NT2/D1 (cell line): ENCODE results near the gene POLN.

Experiments
- DNase-seq: peaks from one replicate; pipeline ENCODE4 v3.0.0-alpha.2; 2011; ENCODE audit warnings: low read depth, low spot score
- H3K27me3 ChIP-seq: 2 replicates; pipeline ENCODE4 v1.6.0; 2011; ENCODE audit warnings: mild to moderate bottlenecking; ENCODE audit not compliant: insufficient read length, insufficient read depth
- H3K36me3 ChIP-seq: 2 replicates; pipeline ENCODE4 v1.6.1; 2011; ENCODE audit warnings: mild to moderate bottlenecking, low read length, mixed read lengths; ENCODE audit not compliant: insufficient read depth, insufficient read length
- H3K4me1 ChIP-seq: 2 replicates; pipeline ENCODE4 v1.5.1; 2011; ENCODE audit not compliant: insufficient read depth, insufficient read length
- H3K4me3 ChIP-seq: 2 replicates; pipeline ENCODE4 v1.5.1; 2011; ENCODE audit warnings: low read depth; ENCODE audit not compliant: insufficient read length
- H3K9ac ChIP-seq: 2 replicates; pipeline ENCODE4 v1.6.0; 2011; ENCODE audit warnings: low read depth; ENCODE audit not compliant: insufficient read length
- H3K9me3 ChIP-seq: 2 replicates; pipeline ENCODE4 v1.5.1; 2011; ENCODE audit warnings: mild to moderate bottlenecking, low read length; ENCODE audit not compliant: insufficient read depth
- SUZ12 ChIP-seq: IDR thresholded peaks from 2 replicates; pipeline ENCODE4 v1.6.1; 2011; ENCODE audit not compliant: insufficient read length, insufficient read depth; ENCODE audit errors: extremely low read depth
- YY1 ChIP-seq: IDR thresholded peaks from 2 replicates; pipeline ENCODE4 v1.6.1; 2011; ENCODE audit not compliant: insufficient read length, insufficient read depth
- ZNF274 ChIP-seq: IDR thresholded peaks from 2 replicates; pipeline ENCODE4 v1.6.1; 2011; ENCODE audit warnings: mild to moderate bottlenecking, low read depth, low read length

Gene POLN

DNA sequence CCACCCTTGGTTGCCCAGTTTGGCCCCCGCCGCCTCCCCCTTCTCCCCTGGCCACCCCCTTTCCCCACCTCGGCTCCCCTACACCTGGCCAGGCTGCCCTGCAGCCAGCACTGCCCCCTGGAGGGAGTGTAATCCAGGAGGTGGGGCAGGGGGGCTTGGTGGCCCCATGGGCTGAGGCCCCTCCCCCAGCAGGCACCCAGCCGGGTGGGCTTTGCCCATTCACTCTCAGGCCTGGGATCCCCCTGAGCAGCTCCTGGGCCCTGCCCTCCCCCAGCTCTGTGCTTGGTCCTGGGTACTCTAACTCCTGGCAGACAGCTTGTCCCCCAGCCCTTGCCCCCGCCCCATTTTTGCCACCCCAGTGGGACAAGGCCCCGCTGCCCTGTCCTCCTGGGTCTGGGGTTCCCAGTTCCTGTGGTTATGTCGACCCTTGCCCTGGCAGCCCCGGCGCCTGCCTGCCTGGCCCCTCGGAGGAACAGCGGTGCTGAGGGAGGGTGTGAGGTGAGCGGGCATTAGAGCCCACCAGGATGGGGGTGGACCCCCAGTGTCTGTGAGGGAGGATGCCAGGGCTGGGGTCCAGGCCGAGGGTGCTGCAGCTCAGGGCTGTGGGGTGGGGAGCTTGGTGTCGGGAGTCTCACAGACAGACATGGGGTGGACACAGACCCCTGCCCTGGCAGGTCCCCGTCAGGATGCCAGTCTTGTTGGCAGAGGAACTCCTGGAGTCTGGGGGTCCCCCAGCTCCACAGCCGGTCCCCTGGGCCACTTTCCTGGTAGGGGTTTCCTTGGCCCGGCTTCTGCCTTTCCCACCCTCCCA is 172.6 kb downstream of the POLN start:
- no peak overlapping the region for H3K4me3 ChIP-seq
- TF ChIP-seq YY1 (no peak), ZNF274 (no peak), SUZ12 (no peak)
- H3K27me3 ChIP-seq: no peaks in the 10 kb centered on the region
- H3K4me1 ChIP-seq: peaks cover 48% of the 10 kb centered on the region
- DNase-seq: no peak
- H3K9me3 ChIP-seq: no peaks in the 10 kb centered on the region
- H3K9ac ChIP-seq: no peak overlapping the region
- H3K36me3 ChIP-seq: peaks cover 2% of the 10 kb centered on the region

GRCh38 chr4:2068566-2068965 is 173.4 kb downstream of the POLN start:
- TF ChIP-seq YY1 (no peak), ZNF274 (no peak), SUZ12 (no peak)
- Histone ChIP-seq H3K4me3 (no peak overlapping the region), H3K9me3 (no peaks in the 10 kb centered on the region), H3K27me3 (no peaks in the 10 kb centered on the region), H3K9ac (no peak overlapping the region), H3K36me3 (peaks cover 6% of the 10 kb centered on the region), H3K4me1 (peaks cover 48% of the 10 kb centered on the region)
- DNase-seq: no peak

DNA sequence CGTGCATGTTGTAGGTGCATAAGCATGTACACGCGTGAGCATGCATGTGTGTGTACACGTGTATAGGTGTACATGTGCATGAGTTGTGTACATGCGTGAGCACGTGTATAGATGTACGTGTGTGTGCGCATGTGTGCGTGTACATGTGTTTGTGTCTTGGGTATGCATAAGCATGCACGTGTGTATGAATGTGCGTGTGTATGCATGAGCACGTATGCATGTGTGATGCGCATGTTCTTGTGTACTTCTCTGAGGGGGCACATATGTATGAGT is 173.8 kb downstream of the POLN start:
- Histone ChIP-seq H3K9me3 (no peaks in the 10 kb centered on the region), H3K9ac (no peak overlapping the region), H3K27me3 (no peaks in the 10 kb centered on the region), H3K36me3 (peaks cover 7% of the 10 kb centered on the region), H3K4me3 (no peak overlapping the region), H3K4me1 (peaks cover 43% of the 10 kb centered on the region)
- DNase-seq: no peak
- TF ChIP-seq YY1: no peak
- TF ChIP-seq SUZ12: no peak
- TF ChIP-seq ZNF274: no peak

- no peak overlapping the region for H3K9ac ChIP-seq
- peaks cover 7% of the 10 kb centered on the region for H3K36me3 ChIP-seq
- H3K27me3 ChIP-seq: no peaks in the 10 kb centered on the region
- H3K4me1 ChIP-seq: peaks cover 43% of the 10 kb centered on the region
- no peaks in the 10 kb centered on the region for H3K9me3 ChIP-seq
- no peak overlapping the region for H3K4me3 ChIP-seq
- no peak for DNase-seq
- TF ChIP-seq ZNF274 (no peak), YY1 (no peak), SUZ12 (no peak)
Measured at GRCh38 chr4:2067446-2068197, 174.3 kb downstream of the POLN start.

- H3K9me3 ChIP-seq: no peaks in the 10 kb centered on the region
- H3K4me3 ChIP-seq: no peak overlapping the region
- TF ChIP-seq YY1 (no peak), SUZ12 (no peak), ZNF274 (no peak)
- peaks cover 41% of the 10 kb centered on the region for H3K4me1 ChIP-seq
- no peak overlapping the region for H3K9ac ChIP-seq
- H3K36me3 ChIP-seq: peaks cover 7% of the 10 kb centered on the region
- no peak for DNase-seq
- no peaks in the 10 kb centered on the region for H3K27me3 ChIP-seq
Measured at GRCh38 chr4:2066571-2067445, 175.1 kb downstream of the POLN start.

DNA sequence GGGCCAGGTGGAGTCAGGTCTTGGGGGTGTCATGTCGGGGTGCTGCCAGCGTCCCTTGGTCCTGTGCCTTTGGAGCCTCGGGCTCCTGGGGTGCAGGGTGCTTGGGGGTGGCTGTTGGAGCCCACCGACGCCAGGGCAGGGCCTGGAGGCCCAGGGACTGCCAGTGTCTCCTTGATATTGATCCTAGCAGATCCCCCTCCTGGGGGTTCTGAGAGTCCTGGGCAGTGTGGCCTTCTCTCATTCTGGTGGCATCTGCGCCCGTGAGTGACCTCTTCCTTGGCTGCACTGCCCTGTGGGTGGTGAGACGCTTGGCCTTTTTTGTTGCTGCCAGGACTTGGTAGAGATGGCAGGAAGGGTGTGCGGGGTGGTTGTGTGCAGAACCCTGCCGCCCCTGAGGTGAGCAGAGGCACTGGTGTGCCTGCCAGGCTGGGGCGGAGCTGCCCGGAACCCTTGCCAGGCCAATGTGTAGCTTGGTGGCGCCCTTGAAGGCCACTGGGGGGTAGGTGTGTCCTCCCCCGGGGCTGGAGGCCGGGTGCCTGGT is 175.8 kb downstream of the POLN start:
- Histone ChIP-seq H3K4me3 (no peak overlapping the region), H3K36me3 (peaks cover 7% of the 10 kb centered on the region), H3K9ac (peak overlapping the region; percentile 34), H3K9me3 (no peaks in the 10 kb centered on the region), H3K4me1 (peaks cover 35% of the 10 kb centered on the region), H3K27me3 (no peaks in the 10 kb centered on the region)
- no peak for DNase-seq
- TF ChIP-seq ZNF274 (no peak), SUZ12 (no peak), YY1 (no peak)
